HG03558 (cell line): ENCODE data around the gene ASPG.

ENCODE experiments used
- ATAC-seq: cut with Tn5 transposase; IDR thresholded peaks from one replicate; pipeline ENCODE4 v1.9.1; 2021; ENCODE audit warnings: moderate number of reproducible peaks; ENCODE audit not compliant: unreplicated experiment; ENCODE audit errors: extremely low read depth

The ASPG gene

DNA sequence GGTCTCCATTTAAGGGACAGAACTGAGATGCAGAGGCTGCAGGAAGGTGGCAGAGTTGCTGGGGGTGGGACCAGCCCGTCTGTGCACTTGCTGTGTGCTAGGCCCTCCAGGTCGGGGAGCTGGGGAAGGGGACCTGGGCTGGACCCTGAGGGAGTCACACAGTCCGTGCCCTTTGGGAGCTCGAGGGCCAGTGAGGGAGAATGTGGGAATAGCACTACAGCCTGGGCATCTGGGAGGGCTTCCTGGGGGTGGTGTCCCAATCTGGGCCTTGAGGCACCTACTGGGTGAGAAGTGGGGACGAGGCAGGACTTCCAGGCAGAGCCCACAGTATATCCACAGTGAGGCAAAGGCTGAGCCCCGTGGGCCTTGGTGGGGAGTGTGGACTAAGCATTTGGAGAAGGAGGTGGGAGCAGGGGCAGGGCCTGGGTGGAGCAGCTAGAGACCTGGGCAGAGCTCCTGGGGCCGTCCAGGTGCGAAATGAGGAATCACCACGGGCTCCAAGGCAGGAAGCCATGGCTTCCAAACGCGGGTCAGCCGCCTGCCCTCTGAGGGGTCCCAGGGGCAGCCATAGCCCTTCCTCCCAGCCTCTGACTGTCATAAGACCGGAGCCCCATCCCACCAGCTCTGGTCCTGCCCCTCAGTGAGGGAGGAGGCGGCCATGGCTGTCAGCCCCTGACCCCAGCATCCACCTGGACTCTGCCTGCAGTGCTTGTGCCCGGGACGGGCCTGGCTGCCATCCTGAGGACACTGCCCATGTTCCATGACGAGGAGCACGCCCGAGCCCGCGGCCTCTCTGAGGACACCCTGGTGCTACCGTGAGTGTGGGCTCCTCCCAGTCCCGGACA is 6.6 kb downstream of the ASPG start:
- ATAC-seq: no peak

- ATAC-seq: no peak
These were observed 7.4 kb downstream of the ASPG start for GRCh38 chr14:104092931-104093365.

DNA sequence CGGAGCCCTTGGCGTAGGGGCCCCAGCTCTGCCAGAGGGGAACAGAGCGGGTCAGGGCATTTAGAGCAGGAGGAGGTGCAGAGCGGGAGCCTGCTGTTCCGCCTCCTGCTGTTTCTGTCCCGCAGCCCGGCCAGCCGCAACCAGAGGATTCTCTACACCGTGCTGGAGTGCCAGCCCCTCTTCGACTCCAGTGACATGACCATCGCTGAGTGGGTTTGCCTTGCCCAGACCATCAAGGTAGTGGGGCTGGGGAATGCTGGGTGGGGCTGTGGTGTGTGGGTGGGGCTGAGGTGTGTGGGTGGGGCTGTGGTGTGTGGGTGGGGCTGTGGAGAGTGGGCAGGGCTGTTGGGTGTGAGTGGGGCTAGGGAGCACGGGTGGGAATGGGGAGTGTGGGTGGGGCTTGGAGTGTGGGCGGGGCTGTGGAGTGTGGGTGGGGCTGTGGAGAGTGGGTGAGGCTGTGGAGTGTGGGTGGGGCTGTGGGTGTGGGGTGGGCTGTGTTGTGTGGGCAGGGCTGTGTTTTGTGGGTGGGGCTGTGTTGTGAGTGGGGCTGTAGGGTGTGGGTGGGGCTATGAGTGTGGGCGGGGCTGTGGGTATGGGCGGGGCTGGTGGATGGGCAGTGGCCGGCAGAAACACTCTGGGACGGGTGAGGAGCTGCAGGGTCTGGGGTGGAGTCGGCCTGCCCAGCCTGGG is 8.0 kb downstream of the ASPG start:
- no peak for ATAC-seq

DNA sequence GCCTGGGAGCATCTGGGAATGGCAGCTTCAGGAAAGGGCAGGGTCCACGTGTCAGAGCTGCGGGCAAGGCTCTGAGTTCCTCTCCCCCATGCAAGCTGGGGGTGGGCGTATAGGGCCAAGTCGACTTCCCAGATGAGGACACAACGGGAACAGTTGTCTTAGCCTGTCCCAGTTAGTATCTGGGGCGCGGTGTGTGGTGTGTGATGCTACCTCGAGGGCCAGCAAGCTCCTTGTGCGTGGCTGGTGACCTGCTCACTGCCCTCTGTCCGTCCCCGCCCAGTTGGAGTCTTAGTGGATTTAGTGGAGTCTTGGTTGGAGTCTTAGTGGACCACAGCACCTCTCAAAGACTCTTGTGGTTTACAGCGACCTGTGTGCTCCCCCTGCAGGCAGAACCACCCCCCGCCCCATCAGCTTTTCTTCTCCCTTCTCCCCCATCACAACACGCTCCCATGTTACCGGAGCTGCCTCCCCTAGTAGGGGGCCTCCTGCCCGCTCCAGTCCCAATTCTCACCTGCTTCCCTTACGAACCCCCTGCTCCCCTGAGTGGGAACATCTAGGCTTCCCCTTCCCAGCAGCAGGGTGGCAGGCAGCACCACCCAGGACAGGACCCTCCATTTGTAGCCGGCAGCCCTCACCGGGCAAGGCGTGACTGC is 8.7 kb downstream of the ASPG start:
- ATAC-seq: no peak

DNA sequence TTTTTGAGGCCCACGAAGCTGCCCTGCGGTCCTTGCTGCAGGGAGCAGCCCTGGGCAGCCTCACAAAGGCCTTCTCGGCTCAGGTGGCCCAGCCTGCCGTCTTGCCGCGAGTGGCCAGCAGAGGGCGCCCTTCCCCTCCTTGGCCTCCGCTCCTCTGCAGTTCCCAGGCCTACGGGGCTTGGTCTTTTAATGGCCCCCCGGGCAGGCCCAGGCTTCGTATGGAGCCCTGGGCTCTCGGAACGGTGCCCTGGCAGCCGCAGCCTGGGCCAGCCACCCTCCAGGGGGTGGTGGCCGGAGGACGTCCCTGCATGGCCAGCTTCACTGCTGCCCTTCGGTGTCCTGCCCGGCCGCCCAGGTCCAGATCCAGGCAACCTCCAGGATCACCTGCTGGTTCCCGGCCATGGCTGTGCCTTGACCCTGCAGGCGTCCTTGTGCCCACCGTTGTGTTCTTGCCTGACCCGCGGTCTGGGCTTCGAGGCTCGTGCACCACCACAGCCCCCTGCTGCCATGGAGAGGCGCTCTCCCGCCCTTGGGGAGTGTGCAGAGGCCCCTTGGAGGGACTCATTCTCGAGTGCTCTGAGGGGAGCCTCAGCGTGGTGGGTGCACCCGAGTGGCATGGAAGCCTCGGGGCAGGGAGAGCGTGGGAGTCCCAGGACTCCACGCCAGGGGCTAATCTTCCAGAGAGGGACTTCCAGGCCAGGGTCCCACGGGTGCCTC is 9.4 kb downstream of the ASPG start:
- no peak for ATAC-seq

DNA sequence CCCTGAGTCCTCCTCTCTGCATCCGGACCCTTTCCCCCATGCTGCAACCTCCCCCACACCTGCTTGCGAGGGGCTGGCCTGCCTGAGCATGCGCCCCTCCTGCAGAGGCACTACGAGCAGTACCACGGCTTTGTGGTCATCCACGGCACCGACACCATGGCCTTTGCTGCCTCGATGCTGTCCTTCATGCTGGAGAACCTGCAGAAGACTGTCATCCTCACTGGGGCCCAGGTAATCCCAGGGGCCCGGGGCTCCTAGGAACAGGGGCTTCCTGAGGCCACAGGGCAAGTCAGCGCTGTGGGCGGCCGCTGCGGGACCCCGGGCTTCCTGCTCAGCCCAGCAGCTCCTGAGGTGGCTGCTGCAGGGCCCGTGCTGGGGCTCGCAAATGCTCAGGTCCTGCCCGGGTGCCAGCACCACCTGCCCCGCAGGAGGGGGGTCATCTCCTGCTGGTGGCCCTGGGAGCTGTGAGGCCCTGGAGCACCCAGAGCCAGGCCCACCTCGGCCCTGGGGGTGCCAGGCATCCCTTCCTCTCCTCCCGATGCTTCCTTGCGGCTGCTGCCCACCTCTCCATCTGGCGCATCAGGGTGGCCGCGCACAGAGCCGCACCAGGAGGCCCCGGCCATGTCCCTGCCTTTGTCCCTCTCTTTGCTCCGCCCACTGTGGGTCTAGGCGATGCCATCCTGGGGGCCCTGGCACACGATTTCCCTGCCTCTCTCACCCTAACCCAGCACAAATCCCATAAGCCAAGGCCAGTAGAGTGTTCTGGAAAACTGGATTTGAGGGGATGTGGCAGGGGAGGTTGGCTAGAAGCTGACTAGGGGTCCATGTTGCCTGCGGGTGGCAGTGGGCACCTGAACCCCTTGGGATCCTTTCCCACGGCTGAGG is 10.2 kb downstream of the ASPG start:
- no peak for ATAC-seq

DNA sequence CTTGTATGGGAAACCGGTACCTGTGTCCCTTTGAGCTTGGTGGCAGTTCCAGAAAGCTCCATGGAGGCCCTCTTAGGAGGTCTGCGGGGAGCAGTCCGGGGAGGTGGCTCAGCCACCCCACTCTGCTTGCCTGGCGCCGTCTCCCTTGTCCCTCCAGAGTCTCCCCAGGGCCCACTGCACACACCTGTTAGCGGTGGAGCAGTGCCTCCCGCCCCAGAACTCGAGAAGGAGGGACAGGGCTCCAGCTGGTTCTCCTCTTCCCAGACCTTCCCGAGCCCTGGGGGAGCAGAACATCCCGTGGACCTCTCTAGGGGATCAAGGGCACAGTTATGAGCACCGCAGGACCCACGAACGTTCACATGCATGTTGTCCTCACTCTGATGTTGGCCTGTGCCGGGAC is 10.8 kb downstream of the ASPG start:
- ATAC-seq: no peak

GRCh38 chr14:104096751-104097700 is 11.5 kb downstream of the ASPG start:
- no peak for ATAC-seq

DNA sequence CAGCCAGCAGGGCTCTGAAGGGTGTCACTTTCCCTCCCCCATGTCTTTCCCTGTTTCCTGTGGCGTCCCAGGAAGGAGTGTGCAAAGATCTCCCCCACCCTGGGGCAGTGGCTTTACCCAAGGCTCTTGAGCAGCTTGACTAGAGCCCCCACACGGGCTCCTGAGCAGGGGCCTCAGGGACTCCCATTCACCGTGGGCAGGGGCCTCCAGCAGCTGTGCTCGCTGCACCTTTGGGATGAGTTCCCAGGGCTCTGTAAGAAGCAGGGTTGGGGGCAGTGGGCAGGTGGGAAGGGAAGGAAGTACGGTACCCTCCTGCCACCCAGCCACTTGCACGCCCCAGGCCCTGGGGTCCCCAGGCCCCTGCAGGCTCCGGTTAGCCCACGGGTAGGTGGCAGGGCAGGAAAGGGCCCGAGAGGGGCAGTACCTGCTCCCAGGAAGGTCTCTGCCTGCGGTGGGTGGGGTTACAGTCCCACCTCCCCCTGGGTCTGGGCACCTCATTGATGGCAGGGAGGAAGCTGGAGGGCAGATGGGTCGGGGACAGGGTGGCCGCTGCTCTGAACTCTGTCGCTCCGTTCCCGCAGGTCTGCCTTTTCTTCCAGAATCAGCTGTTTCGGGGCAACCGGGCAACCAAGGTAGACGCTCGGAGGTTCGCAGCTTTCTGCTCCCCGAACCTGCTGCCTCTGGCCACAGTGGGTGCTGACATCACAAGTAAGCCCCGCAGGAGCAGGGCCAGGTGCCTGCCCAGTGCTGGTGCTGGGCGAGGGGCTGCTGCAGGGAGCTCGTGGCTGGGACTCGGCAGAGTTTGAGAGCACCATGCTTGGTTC is 13.0 kb downstream of the ASPG start:
- ATAC-seq: no peak

DNA sequence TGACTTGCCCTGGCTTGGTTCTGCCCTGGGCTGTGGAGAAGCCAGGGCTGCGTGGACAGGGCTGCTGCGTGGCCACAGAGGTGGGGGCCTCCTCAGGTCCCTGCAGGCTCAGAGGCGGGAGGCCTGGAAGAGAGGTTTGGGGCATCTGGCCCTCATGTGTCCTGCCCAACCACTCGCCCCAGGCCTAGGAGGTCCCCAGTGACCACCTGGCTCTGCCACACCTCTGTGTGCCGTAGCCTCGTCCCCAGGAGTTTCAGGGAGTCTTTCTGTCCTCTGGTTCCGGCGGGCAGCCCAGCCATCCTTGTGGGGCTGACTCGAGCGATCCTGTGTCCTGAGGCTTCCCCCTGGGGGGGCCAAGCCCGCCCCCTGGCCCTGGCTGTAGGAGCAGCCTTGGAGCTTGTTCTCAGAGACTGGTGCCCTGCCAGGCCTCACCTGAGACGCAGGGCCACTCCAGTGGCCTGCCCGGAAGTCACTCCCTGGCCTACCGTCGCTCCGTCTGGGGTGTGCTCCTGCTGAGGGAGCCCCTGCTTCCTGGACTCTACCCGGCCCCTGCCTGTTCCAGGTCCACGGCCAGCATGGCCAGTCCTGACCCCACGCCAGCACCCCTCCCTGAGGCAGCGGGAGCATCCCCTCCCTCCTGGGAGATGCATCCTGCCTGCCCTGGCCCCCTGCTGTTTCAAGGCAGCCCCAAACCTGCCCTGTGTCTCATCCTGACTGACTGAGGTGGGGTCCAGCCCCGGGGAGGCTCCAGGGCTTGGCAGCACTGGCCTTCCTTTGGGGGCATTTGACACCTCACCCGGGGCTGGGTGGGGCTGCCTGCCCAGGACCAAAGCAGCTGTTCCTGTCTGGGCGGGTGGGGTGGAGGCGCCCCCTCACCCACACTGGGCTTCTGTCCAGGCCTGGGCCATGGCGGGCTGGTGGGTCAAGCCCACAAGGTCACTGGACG is 13.9 kb downstream of the ASPG start:
- no peak for ATAC-seq

DNA sequence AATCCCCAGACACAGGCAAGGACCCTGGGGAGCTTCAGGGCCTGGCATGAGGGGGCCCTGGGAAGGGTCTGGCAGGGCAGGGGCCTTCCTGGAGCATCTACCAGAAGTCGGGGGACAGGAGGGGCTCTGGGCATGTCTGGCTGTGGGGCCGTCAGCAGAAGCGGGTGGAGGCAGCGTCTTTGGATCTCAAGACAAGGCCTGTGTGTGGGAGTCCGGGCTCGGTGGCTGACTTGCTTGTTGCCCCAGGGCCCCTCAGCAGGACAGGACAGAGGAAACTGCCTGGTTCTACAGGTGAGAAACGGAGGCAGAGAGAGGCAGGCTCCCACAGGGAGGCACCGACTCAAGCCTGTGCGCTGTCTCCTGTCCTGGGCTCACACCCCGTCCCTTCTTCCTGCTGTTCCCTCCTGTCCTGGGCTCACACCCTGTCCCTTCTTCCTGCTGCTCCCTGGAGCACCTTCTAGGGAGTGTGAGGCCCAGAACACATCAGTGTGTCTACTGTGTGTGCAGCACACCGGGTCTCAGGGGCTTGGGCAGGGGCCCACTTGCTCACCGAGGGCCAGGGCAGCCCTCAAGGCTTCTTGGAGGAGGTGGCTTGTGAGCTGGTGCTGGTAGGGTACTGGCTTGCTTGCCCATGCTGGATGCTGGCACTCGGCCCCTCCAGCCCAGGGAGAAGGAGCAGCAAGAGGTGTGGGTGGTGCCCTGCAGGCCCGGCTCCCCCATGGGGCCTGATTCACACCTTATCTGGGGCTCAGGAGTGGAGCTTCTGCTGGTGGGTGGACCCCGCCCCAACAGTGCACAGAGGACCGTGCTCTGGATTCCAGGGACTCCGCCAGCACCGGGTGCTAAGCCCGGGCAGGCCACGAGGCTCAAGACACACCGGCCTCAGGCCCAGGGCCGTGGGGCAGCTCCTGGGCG is 14.9 kb downstream of the ASPG start:
- no peak for ATAC-seq

DNA sequence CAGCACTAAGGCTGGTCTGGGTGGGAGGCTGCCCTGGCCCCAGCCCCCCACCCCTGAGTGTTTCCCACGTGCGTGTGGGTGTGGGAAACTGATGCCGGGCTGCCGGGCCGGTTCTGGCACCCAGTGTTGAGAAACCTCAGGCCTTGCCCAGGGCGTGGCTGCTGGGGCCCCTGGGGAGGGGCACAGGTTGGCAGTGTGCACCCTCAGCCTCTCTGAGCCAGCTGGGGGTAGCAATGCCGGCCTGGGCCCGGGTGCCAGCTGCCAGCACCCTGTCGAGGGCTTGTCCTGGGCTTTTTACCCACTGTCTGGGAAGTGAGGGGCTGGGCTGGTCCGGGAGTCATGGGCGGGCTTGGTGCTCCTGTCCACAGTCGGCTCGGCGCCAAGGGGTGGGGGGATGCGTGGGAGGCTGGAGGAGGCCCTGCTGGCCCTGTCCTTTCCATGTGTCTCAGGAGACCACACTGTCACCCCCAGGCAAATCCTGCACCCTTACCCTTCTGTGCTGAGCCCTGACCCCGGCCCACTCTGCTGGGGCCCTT is 15.7 kb downstream of the ASPG start:
- ATAC-seq: no peak

DNA sequence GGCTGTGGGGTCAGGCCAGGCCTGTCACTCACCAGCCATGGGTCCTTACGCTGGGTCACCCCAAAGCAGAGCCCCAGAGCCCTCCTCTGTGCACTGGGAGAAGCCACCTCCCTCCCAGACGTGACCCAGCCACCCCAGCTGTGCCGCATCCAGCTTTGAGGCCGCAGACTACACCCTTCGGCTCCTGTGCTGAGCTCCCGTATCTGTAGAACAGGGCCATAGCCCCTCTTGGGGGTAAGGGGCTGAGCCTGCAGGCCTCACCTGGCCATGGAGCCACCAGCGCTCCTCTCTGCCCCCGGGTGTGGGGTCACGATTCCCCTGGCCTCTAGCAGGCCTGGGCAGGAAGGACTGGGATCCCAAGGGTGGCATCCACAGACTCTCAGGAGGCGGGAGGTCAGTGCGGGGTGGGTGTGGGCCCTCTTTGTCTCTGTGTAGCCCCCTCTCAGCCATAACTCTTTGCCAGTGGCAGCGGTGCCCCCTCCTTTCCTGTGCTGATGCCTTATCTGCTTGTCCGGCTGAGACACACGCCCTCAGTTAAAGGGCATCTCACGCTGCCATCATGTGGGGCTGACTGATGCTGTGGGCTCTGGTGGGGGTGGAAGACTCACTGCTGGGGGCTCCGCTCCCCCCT is 16.3 kb downstream of the ASPG start:
- no peak for ATAC-seq

- no peak for ATAC-seq
These were observed 16.9 kb downstream of the ASPG start for GRCh38 chr14:104102282-104102914.
